SK-N-SH (cell line): ENCODE measurements around the gene SCN3A.

Source experiments
- EP300 ChIP-seq, 2 experiments: IDR thresholded peaks; 2 replicates each; pipeline versions ENCODE4 v1.4.0 to v1.6.1; 2012; ENCODE audit warnings: borderline replicate concordance in 1 of 2, low read depth in 1 of 2, low read length in 1 of 2
- FOXM1 ChIP-seq: IDR thresholded peaks from 2 replicates; pipeline ENCODE4 v1.4.0; 2012; ENCODE audit warnings: low read depth, mild to moderate bottlenecking
- MEF2A ChIP-seq: IDR thresholded peaks from 2 replicates; pipeline ENCODE4 v1.4.0; 2012; ENCODE audit warnings: low read depth, borderline replicate concordance
- NFIC ChIP-seq: IDR thresholded peaks from 2 replicates; pipeline ENCODE4 v1.4.0; 2012; ENCODE audit warnings: borderline replicate concordance
- NRF1 ChIP-seq: IDR thresholded peaks from 2 replicates; pipeline ENCODE4 v1.6.1; 2012; ENCODE audit warnings: low read depth, mild to moderate bottlenecking, low read length
- RCOR1 ChIP-seq: fragments of 150-350 bp; IDR thresholded peaks from 2 replicates; pipeline ENCODE4 v1.6.1; 2017; ENCODE audit warnings: antibody characterized with exemption, low read length
- SIN3A ChIP-seq: IDR thresholded peaks from 2 replicates; pipeline ENCODE4 v1.6.1; 2012; ENCODE audit warnings: low read depth, mild to moderate bottlenecking, low read length, moderate library complexity, borderline replicate concordance
- SMC3 ChIP-seq: IDR thresholded peaks from 2 replicates; pipeline ENCODE4 v1.6.1; 2012; ENCODE audit warnings: low read depth, low read length, improper control_type of control experiment
- TAF1 ChIP-seq: IDR thresholded peaks from 2 replicates; pipeline ENCODE4 v1.6.1; 2012; ENCODE audit warnings: low read depth, mild to moderate bottlenecking, low read length, moderate library complexity, borderline replicate concordance
- TF ChIP-seq, protein P1 (sequence below): IDR thresholded peaks from 2 replicates; pipeline ENCODE4 v1.4.0; 2012; ENCODE audit warnings: low read depth
- TF ChIP-seq, protein P2 (sequence below): IDR thresholded peaks from 2 replicates; pipeline ENCODE4 v1.4.0; 2012; ENCODE audit warnings: low read depth, borderline replicate concordance
- TF ChIP-seq, protein P3 (sequence below): fragments of 200-600 bp; sonication (generic); IDR thresholded peaks from 2 replicates; pipeline ENCODE4 v1.6.1; 2017; ENCODE audit warnings: antibody characterized with exemption, mild to moderate bottlenecking, moderate library complexity
- TF ChIP-seq, protein P4 (sequence below): IDR thresholded peaks from 2 replicates; pipeline ENCODE4 v1.6.1; 2012; ENCODE audit warnings: mild to moderate bottlenecking, low read depth, low read length, moderate library complexity
- TF ChIP-seq, protein P5 (sequence below): IDR thresholded peaks from 2 replicates; pipeline ENCODE4; 2012

DNA sequence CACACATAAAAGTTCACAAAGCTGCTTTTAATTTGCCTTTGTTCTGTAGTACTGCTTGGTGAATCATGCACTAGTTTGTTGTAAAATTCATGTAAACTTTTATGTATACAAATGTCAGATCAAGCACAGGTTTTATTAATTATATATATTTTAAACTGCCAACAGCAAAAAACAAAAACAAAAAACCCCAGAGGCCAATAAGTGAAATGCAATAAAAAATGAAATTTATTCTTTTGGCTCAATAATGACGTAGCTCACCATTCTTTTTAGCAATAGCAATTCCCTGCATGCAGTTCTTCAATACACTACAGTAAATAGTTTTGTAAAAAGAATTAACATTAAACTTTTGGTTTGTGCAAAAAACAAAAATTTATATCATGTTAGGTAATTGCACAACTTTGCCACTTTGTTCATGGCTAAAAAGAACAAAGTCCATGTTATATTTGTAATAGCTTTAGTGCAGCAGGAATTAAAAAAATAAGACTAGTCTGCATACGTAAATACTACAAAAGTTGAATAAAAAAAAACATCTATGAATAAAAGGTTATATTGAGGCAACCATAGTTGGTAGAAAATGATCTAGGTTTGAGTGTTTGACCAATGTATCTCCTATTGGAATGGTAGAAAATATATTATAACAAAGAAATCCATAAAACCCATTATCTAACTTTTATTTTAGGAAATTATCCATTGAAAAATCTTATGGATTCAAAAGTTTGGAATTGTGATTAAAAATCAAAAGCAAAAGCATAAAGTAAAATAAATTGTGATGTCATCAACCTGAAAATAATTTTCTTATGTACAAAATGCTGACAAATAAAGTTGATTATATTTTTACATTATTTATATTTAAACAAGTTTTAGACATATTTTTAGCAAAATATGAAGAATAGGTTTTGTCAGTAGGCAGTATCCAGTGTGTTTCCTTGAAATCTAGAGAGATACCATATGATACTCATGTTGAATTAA lies 115.6 kb downstream of the SCN3A start:
- TF ChIP-seq, protein P1, sequence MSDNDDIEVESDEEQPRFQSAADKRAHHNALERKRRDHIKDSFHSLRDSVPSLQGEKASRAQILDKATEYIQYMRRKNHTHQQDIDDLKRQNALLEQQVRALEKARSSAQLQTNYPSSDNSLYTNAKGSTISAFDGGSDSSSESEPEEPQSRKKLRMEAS, result no peak
- TF ChIP-seq EP300 (IDR thresholded peaks at IDR 0.05; ENCODE audit: borderline replicate concordance in 1 of 2, low read depth in 1 of 2, low read length in 1 of 2), result no peak
- TF ChIP-seq, protein P2, sequence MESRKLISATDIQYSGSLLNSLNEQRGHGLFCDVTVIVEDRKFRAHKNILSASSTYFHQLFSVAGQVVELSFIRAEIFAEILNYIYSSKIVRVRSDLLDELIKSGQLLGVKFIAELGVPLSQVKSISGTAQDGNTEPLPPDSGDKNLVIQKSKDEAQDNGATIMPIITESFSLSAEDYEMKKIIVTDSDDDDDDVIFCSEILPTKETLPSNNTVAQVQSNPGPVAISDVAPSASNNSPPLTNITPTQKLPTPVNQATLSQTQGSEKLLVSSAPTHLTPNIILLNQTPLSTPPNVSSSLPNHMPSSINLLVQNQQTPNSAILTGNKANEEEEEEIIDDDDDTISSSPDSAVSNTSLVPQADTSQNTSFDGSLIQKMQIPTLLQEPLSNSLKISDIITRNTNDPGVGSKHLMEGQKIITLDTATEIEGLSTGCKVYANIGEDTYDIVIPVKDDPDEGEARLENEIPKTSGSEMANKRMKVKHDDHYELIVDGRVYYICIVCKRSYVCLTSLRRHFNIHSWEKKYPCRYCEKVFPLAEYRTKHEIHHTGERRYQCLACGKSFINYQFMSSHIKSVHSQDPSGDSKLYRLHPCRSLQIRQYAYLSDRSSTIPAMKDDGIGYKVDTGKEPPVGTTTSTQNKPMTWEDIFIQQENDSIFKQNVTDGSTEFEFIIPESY, result no peak
- TF ChIP-seq, protein P3, sequence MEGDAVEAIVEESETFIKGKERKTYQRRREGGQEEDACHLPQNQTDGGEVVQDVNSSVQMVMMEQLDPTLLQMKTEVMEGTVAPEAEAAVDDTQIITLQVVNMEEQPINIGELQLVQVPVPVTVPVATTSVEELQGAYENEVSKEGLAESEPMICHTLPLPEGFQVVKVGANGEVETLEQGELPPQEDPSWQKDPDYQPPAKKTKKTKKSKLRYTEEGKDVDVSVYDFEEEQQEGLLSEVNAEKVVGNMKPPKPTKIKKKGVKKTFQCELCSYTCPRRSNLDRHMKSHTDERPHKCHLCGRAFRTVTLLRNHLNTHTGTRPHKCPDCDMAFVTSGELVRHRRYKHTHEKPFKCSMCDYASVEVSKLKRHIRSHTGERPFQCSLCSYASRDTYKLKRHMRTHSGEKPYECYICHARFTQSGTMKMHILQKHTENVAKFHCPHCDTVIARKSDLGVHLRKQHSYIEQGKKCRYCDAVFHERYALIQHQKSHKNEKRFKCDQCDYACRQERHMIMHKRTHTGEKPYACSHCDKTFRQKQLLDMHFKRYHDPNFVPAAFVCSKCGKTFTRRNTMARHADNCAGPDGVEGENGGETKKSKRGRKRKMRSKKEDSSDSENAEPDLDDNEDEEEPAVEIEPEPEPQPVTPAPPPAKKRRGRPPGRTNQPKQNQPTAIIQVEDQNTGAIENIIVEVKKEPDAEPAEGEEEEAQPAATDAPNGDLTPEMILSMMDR, result peak; percentile 26; the same call in 1 of the 2 replicates
- TF ChIP-seq, protein P4, sequence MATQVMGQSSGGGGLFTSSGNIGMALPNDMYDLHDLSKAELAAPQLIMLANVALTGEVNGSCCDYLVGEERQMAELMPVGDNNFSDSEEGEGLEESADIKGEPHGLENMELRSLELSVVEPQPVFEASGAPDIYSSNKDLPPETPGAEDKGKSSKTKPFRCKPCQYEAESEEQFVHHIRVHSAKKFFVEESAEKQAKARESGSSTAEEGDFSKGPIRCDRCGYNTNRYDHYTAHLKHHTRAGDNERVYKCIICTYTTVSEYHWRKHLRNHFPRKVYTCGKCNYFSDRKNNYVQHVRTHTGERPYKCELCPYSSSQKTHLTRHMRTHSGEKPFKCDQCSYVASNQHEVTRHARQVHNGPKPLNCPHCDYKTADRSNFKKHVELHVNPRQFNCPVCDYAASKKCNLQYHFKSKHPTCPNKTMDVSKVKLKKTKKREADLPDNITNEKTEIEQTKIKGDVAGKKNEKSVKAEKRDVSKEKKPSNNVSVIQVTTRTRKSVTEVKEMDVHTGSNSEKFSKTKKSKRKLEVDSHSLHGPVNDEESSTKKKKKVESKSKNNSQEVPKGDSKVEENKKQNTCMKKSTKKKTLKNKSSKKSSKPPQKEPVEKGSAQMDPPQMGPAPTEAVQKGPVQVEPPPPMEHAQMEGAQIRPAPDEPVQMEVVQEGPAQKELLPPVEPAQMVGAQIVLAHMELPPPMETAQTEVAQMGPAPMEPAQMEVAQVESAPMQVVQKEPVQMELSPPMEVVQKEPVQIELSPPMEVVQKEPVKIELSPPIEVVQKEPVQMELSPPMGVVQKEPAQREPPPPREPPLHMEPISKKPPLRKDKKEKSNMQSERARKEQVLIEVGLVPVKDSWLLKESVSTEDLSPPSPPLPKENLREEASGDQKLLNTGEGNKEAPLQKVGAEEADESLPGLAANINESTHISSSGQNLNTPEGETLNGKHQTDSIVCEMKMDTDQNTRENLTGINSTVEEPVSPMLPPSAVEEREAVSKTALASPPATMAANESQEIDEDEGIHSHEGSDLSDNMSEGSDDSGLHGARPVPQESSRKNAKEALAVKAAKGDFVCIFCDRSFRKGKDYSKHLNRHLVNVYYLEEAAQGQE, result no peak
- TF ChIP-seq NRF1, result no peak
- no peak for TF ChIP-seq NFIC
- no peak for TF ChIP-seq SMC3
- TF ChIP-seq, protein P5, sequence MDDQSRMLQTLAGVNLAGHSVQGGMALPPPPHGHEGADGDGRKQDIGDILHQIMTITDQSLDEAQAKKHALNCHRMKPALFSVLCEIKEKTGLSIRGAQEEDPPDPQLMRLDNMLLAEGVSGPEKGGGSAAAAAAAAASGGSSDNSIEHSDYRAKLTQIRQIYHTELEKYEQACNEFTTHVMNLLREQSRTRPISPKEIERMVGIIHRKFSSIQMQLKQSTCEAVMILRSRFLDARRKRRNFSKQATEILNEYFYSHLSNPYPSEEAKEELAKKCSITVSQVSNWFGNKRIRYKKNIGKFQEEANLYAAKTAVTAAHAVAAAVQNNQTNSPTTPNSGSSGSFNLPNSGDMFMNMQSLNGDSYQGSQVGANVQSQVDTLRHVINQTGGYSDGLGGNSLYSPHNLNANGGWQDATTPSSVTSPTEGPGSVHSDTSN, result no peak
- no peak for TF ChIP-seq RCOR1
- no peak for TF ChIP-seq SIN3A
- TF ChIP-seq MEF2A, result no peak
- TF ChIP-seq TAF1, result no peak
- TF ChIP-seq FOXM1, result no peak
